HepG2 (cell line): ENCODE measurements around the gene TSPAN9. TPM values are rescaled to one million over a fixed set of nuclear protein-coding genes. Genes with fewer than 3 reads are reported as not detected.

Experiments
- KIAA2018 ChIP-seq: sonication (generic); formaldehyde crosslinking; IDR thresholded peaks from 2 replicates; pipeline ENCODE4 v1.5.0; 2020; ENCODE audit warnings: mild to moderate bottlenecking, missing genetic modification reagents, borderline replicate concordance
- MIXL1 ChIP-seq: IDR thresholded peaks from 2 replicates; pipeline ENCODE4 v1.6.1; 2016
- SNAPC2 ChIP-seq: sonication (generic); formaldehyde crosslinking; IDR thresholded peaks from 2 replicates; pipeline ENCODE4 v1.8.1; 2022; ENCODE audit warnings: mild to moderate bottlenecking, missing genetic modification reagents
- ZBTB8A ChIP-seq: sonication (generic); formaldehyde crosslinking; IDR thresholded peaks from 2 replicates; pipeline ENCODE4 v1.4.0; 2020; ENCODE audit warnings: mild to moderate bottlenecking, low read depth, missing genetic modification reagents, borderline replicate concordance
- ZNF337 ChIP-seq: sonication (generic); formaldehyde crosslinking; IDR thresholded peaks from 2 replicates; pipeline ENCODE4 v1.5.1; 2020; ENCODE audit warnings: missing genetic modification reagents, low read depth, mild to moderate bottlenecking, borderline replicate concordance
- ZNF383 ChIP-seq: sonication (generic); formaldehyde crosslinking; IDR thresholded peaks from 2 replicates; pipeline ENCODE4 v1.4.0; 2020; ENCODE audit warnings: missing genetic modification reagents, mild to moderate bottlenecking, borderline replicate concordance
- ZNF468 ChIP-seq: sonication (generic); formaldehyde crosslinking; IDR thresholded peaks from 2 replicates; pipeline ENCODE4 v1.8.0; 2022; ENCODE audit warnings: mild to moderate bottlenecking, moderate library complexity, missing genetic modification reagents
- ZNF770 ChIP-seq: sonication (generic); formaldehyde crosslinking; IDR thresholded peaks from 2 replicates; pipeline ENCODE4 v1.5.0; 2020; ENCODE audit warnings: mild to moderate bottlenecking, missing genetic modification reagents
- ZSCAN5A ChIP-seq: sonication (generic); formaldehyde crosslinking; IDR thresholded peaks from 2 replicates; pipeline ENCODE4 v1.8.0; 2022; ENCODE audit warnings: mild to moderate bottlenecking, missing genetic modification reagents, borderline replicate concordance
- polyA plus RNA-seq, 8 experiments: library from polyadenylated mRNA; depleted of rRNA in 3 of 8; stranded (reverse) in 7 of 8; unstranded in 1 of 8; fragments of >200 nt; fragmentation: Illumina TruSeq in 4 of 8; extraction: Trizol in 4 of 8; gene quantifications; 2 replicates each; pipeline versions ENCODE4 v1.2.1 to v1.2.3, GENCODE V29; 2011 to 2016; ENCODE audit warnings: low read depth in 4 of 8, missing spikeins in 1 of 8, mixed read lengths in 1 of 8; ENCODE audit not compliant: insufficient read depth in 1 of 8
- total RNA-seq, 5 experiments: library from RNA; depleted of rRNA; stranded (reverse); fragments of >200 nt; fragmentation: Illumina TruSeq; extraction: Trizol; gene quantifications; 2 replicates each; pipeline ENCODE4 v1.2.3, GENCODE V29; 2016; ENCODE audit warnings: low read depth in 1 of 5
- TF ChIP-seq, protein P1 (sequence below): sonication (generic); formaldehyde crosslinking; IDR thresholded peaks from 2 replicates; pipeline ENCODE4 v1.9.0; 2021; ENCODE audit warnings: mild to moderate bottlenecking, missing genetic modification reagents

The TSPAN9 gene
- total and polyA plus RNA-seq, 2 of the 13 experiments (the other 11 are each of a cell fraction or from before 2014, with no cell fraction given) = 18.1 to 42.3 TPM

GRCh38 chr12:3335078-3335487 is 257.9 kb downstream of the TSPAN9 start (continued):
- TF ChIP-seq ZNF383 (CRISPR knock-in tag) (no peak), ZSCAN5A (CRISPR knock-in tag) (peak; percentile 49; the same call in 1 of the 2 replicates), MIXL1 (peak; percentile 53; the same call in 1 of the 2 replicates), ZNF770 (CRISPR knock-in tag) (no peak), SNAPC2 (CRISPR knock-in tag) (0 out of 2 replicates have a peak, but pooled peaks have one; percentile 65), ZNF468 (CRISPR knock-in tag) (no peak), ZBTB8A (CRISPR knock-in tag) (no peak), KIAA2018 (CRISPR knock-in tag) (no peak), ZNF337 (CRISPR knock-in tag) (peak; percentile 56; the same call in 1 of the 2 replicates)
- TF ChIP-seq, protein P1, sequence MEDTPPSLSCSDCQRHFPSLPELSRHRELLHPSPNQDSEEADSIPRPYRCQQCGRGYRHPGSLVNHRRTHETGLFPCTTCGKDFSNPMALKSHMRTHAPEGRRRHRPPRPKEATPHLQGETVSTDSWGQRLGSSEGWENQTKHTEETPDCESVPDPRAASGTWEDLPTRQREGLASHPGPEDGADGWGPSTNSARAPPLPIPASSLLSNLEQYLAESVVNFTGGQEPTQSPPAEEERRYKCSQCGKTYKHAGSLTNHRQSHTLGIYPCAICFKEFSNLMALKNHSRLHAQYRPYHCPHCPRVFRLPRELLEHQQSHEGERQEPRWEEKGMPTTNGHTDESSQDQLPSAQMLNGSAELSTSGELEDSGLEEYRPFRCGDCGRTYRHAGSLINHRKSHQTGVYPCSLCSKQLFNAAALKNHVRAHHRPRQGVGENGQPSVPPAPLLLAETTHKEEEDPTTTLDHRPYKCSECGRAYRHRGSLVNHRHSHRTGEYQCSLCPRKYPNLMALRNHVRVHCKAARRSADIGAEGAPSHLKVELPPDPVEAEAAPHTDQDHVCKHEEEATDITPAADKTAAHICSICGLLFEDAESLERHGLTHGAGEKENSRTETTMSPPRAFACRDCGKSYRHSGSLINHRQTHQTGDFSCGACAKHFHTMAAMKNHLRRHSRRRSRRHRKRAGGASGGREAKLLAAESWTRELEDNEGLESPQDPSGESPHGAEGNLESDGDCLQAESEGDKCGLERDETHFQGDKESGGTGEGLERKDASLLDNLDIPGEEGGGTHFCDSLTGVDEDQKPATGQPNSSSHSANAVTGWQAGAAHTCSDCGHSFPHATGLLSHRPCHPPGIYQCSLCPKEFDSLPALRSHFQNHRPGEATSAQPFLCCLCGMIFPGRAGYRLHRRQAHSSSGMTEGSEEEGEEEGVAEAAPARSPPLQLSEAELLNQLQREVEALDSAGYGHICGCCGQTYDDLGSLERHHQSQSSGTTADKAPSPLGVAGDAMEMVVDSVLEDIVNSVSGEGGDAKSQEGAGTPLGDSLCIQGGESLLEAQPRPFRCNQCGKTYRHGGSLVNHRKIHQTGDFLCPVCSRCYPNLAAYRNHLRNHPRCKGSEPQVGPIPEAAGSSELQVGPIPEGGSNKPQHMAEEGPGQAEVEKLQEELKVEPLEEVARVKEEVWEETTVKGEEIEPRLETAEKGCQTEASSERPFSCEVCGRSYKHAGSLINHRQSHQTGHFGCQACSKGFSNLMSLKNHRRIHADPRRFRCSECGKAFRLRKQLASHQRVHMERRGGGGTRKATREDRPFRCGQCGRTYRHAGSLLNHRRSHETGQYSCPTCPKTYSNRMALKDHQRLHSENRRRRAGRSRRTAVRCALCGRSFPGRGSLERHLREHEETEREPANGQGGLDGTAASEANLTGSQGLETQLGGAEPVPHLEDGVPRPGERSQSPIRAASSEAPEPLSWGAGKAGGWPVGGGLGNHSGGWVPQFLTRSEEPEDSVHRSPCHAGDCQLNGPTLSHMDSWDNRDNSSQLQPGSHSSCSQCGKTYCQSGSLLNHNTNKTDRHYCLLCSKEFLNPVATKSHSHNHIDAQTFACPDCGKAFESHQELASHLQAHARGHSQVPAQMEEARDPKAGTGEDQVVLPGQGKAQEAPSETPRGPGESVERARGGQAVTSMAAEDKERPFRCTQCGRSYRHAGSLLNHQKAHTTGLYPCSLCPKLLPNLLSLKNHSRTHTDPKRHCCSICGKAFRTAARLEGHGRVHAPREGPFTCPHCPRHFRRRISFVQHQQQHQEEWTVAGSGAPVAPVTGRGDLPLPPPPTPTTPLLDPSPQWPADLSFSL (CRISPR knock-in tag) = no peak
